ENCODE data around the gene FAM228A.

- TF ChIP-seq FOXM1 (IDR thresholded peaks at IDR 0.05; ENCODE audit: low read depth), result no peak
- no peak for TF ChIP-seq CTCF (IDR thresholded peaks at IDR 0.05)
- no peak for TF ChIP-seq EP300 (IDR thresholded peaks at IDR 0.05; ENCODE audit: borderline replicate concordance in 1 of 2, low read depth in 1 of 2, low read length in 1 of 2)
- no peak for TF ChIP-seq REST (IDR thresholded peaks at IDR 0.05; ENCODE audit: low read depth, low read length)
- no peak for TF ChIP-seq RCOR1 (IDR thresholded peaks at IDR 0.05; ENCODE audit: low read length)
- no peak for TF ChIP-seq CHD2 (IDR thresholded peaks at IDR 0.05; ENCODE audit: low read length, partially characterized antibody)
- no peak for TF ChIP-seq TAF1 (IDR thresholded peaks at IDR 0.05; ENCODE audit: borderline replicate concordance, low read depth, low read length)
- TF ChIP-seq POLR2AphosphoS5 (IDR thresholded peaks at IDR 0.05; ENCODE audit: low read depth, low read length), result no peak
- no peak for TF ChIP-seq FOSL2 (IDR thresholded peaks at IDR 0.05; ENCODE audit: borderline replicate concordance, low read depth)
- no peak for TF ChIP-seq SIN3A (IDR thresholded peaks at IDR 0.05; ENCODE audit: borderline replicate concordance, low read depth, low read length)
- no peak for TF ChIP-seq EZH2phosphoT487 (IDR thresholded peaks at IDR 0.05; ENCODE audit: borderline replicate concordance, low read depth)
- no peak for TF ChIP-seq PBX3 (IDR thresholded peaks at IDR 0.05)
- no peak for TF ChIP-seq IRF3 (IDR thresholded peaks at IDR 0.05; ENCODE audit: low read depth, low read length)
- TF ChIP-seq MAX (IDR thresholded peaks at IDR 0.05; ENCODE audit: low read depth), result no peak
Measured at GRCh38 chr2:24200799-24201198, 25.9 kb downstream of the FAM228A start.

All from SK-N-SH (cell line).